Tibial nerve (tissue), 4 donors: Measurements from ENCODE around the gene AAK1. TPM values are rescaled to one million over a fixed set of nuclear protein-coding genes. Genes with fewer than 3 reads are reported as not detected.

Experiments
- DNase-seq, 2 donors: peaks; one replicate each; pipeline ENCODE4 v3.0.0-alpha.2; 2019; ENCODE audit warnings: low spot score in 2 of 2
- H3K27ac ChIP-seq, 4 donors: fragments of 200-600 bp; sonication (generic) in 3 of 4; one replicate each; pipeline ENCODE4 v1.5.1; 2017 to 2019; ENCODE audit warnings: mild to moderate bottlenecking in 1 of 4
- H3K27me3 ChIP-seq, 2 donors: fragments of 200-600 bp; sonication (generic) in 1 of 2; one replicate each; pipeline versions ENCODE4 v1.5.1 to v1.6.0; 2017 to 2019
- H3K36me3 ChIP-seq, 3 donors: fragments of 200-600 bp; sonication (generic); one replicate each; pipeline ENCODE4 v1.5.1; 2018 to 2019
- H3K4me1 ChIP-seq, 4 donors: fragments of 200-600 bp; sonication (generic) in 3 of 4; one replicate each; pipeline ENCODE4 v1.5.1; 2017 to 2019
- H3K4me3 ChIP-seq, 4 donors: fragments of 200-600 bp; sonication (generic) in 3 of 4; one replicate each; pipeline ENCODE4 v1.5.1; 2017 to 2019; ENCODE audit warnings: mild to moderate bottlenecking in 1 of 4, moderate library complexity in 1 of 4
- H3K9me3 ChIP-seq, 4 donors: fragments of 200-600 bp; sonication (generic) in 3 of 4; one replicate each; pipeline ENCODE4 v1.5.1; 2017 to 2019
- CTCF ChIP-seq, 5 experiments: fragments of 200-600 bp in 3 of 5; fragments of 450-650 bp in 2 of 5; sonication (generic) in 3 of 5; IDR thresholded peaks; one replicate each; pipeline ENCODE4 v1.5.1; 2016 to 2019; ENCODE audit warnings: antibody characterized with exemption in 5 of 5, mild to moderate bottlenecking in 3 of 5, moderate library complexity in 2 of 5
- EP300 ChIP-seq, 2 donors: sonication (generic); formaldehyde crosslinking; IDR thresholded peaks; one replicate each; pipeline ENCODE4 v1.6.1; 2017; ENCODE audit warnings: antibody characterized with exemption in 2 of 2, mild to moderate bottlenecking in 1 of 2
- POLR2A ChIP-seq, 2 donors: fragments of 450-650 bp; IDR thresholded peaks; one replicate each; pipeline ENCODE4 v1.6.1; 2017; ENCODE audit warnings: antibody characterized with exemption in 2 of 2, mild to moderate bottlenecking in 2 of 2, moderate library complexity in 2 of 2
- WGBS, 2 donors: methylation state at CpG; one replicate each; pipeline ENCODE4 v1.1.5; 2018; 5-methylcytosine and 5-hydroxymethylcytosine counted together
- total RNA-seq, 4 donors: library from RNA; depleted of rRNA; stranded (reverse); fragments of >200 nt; gene quantifications; one replicate each; pipeline ENCODE4 v1.1.0, GENCODE V29; 2016

AAK1 gene
- total RNA-seq, 4 donors from 2014 or later = 29.2 to 70.5 (median 44.5) TPM

GRCh38 chr2:69641471-69641870 is 2.1 kb downstream of the AAK1 start:
- no peaks in the 10 kb centered on the region for H3K9me3 ChIP-seq
- TF ChIP-seq EP300 (IDR thresholded peaks at IDR 0.05) (no peak), CTCF (IDR thresholded peaks at IDR 0.05) (no peak), POLR2A (IDR thresholded peaks at IDR 0.05) (no peak)
- no peaks in the 10 kb centered on the region for H3K27me3 ChIP-seq
- 17 to 29% methylated on average over 3 of the region's 3 CpGs for WGBS, 2 donors
- peak overlapping the region; percentile 90 to 100 (median 96) for H3K4me3 ChIP-seq
- H3K36me3 ChIP-seq = no peaks in the 10 kb centered on the region
- DNase-seq = no peak
- peaks cover 0 to 54% (median 21%) of the 10 kb centered on the region in 4 donors for H3K4me1 ChIP-seq
- peak overlapping the region in 3 of 4 donors; percentile 96 to 99 (median 97) for H3K27ac ChIP-seq

DNA sequence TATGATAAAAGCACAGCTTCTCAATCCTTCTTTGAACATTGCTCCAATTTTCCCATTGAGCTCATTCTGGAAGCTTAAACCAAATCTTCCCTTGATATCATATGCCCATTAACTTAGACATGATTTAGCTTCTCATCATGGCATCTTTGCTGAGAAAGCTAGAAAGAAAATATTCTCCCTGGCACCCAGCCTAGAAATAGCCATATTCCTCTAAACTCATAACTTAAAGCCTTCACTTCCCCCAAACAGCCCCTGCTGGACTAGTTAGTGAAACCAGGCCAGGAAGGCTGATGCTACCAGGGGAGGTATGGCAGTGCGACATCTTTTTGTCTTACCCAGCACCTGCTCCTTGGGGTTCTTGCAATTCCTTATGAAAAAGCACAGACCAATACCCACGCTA is 4.3 kb downstream of the AAK1 start:
- no peaks in the 10 kb centered on the region for H3K9me3 ChIP-seq
- peaks cover 0 to 37% (median 15%) of the 10 kb centered on the region in 4 donors for H3K4me1 ChIP-seq
- H3K36me3 ChIP-seq = no peaks in the 10 kb centered on the region
- DNase-seq = no peak
- H3K4me3 ChIP-seq = no peak overlapping the region
- H3K27ac ChIP-seq = no peak overlapping the region
- no peaks in the 10 kb centered on the region for H3K27me3 ChIP-seq
- TF ChIP-seq EP300 (IDR thresholded peaks at IDR 0.05) (no peak), POLR2A (IDR thresholded peaks at IDR 0.05) (no peak), CTCF (IDR thresholded peaks at IDR 0.05) (no peak)
- 83 to 88% methylated on average over 2 of the region's 2 CpGs for WGBS, 2 donors

DNA sequence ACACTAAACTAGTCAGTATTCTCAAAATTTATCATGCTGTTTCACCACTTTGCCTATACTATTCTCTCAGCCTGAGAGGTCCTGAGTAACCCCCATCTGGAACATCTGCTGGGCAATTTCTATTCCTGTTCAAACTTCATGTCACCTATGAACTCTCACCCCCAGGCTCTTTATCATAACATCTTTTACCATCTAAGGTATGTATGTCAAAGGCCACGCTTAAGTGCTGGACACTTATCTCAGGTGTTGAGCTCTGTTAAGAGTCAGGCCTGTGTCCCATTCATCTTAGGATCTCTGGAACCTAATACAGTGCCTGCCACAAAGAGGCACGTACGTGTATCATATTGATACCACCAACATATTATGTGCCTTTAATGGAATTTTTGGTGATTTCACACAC is 4.9 kb downstream of the AAK1 start:
- Histone ChIP-seq H3K9me3 (no peaks in the 10 kb centered on the region), H3K4me1 (peaks cover 0 to 37% (median 15%) of the 10 kb centered on the region in 4 donors), H3K27me3 (no peaks in the 10 kb centered on the region), H3K27ac (no peak overlapping the region), H3K36me3 (no peaks in the 10 kb centered on the region), H3K4me3 (no peak overlapping the region)
- DNase-seq = no peak
- WGBS, 2 donors = 94 to 99% methylated on average over 3 of the region's 3 CpGs
- TF ChIP-seq CTCF (IDR thresholded peaks at IDR 0.05) (no peak), POLR2A (IDR thresholded peaks at IDR 0.05) (no peak), EP300 (IDR thresholded peaks at IDR 0.05) (no peak)

DNA sequence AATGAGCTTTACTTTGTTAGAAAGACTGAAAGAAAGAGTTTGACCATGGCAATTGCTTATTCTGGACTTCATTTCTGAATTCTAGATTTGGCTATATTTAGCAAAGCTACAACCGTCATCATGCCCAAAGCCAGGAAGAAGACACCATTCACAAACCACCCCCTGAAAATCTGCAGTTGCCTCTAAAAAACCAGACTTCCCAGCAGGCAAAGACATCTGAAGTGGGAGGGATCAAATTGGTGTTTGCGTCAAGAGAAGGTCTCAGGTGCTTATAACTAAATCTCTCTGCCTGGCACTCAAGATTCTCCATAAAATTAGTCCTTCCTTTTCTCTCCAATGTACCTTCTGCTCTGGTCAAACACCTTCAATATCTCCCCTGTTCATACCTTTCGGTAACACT is 5.6 kb downstream of the AAK1 start:
- Histone ChIP-seq H3K4me1 (peaks cover 0 to 37% (median 15%) of the 10 kb centered on the region in 4 donors), H3K27ac (no peak overlapping the region)
- 83 to 84% methylated on average over 3 of the region's 3 CpGs for WGBS, 2 donors

DNA sequence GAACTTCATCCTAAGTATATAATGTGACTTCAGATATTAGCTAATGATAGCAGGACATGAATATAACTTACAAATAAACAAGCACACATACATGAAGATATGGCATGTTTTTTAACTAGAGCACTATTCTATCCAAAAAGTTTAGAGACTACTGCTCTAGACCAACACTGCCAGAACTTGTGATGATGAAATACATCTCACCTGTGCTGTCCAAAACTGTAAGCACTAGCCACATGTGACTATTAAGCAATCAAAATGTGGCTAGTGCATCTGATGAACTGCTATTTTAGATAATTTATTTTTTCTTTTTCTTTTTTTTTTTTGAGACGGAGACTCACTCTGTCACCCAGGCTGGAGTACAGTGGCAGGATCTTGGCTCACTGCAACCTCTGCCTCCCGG is 7.1 kb downstream of the AAK1 start:
- 94 to 96% methylated on average over 2 of the region's 2 CpGs for WGBS, 2 donors
- no peaks in the 10 kb centered on the region for H3K27me3 ChIP-seq
- no peaks in the 10 kb centered on the region for H3K36me3 ChIP-seq
- no peak for TF ChIP-seq POLR2A (IDR thresholded peaks at IDR 0.05)
- TF ChIP-seq CTCF (IDR thresholded peaks at IDR 0.05) = no peak
- TF ChIP-seq EP300 (IDR thresholded peaks at IDR 0.05) = no peak
- no peak overlapping the region for H3K27ac ChIP-seq
- H3K4me1 ChIP-seq = peaks cover 0 to 27% (median 7%) of the 10 kb centered on the region in 4 donors
- DNase-seq = no peak
- no peaks in the 10 kb centered on the region for H3K9me3 ChIP-seq
- no peak overlapping the region for H3K4me3 ChIP-seq

More for the DNA sequence above, 5.6 kb downstream of the AAK1 start:
- no peaks in the 10 kb centered on the region for H3K9me3 ChIP-seq
- H3K4me3 ChIP-seq = no peak overlapping the region
- no peaks in the 10 kb centered on the region for H3K36me3 ChIP-seq
- TF ChIP-seq EP300 (IDR thresholded peaks at IDR 0.05) = no peak
- no peaks in the 10 kb centered on the region for H3K27me3 ChIP-seq
- DNase-seq = no peak

DNA sequence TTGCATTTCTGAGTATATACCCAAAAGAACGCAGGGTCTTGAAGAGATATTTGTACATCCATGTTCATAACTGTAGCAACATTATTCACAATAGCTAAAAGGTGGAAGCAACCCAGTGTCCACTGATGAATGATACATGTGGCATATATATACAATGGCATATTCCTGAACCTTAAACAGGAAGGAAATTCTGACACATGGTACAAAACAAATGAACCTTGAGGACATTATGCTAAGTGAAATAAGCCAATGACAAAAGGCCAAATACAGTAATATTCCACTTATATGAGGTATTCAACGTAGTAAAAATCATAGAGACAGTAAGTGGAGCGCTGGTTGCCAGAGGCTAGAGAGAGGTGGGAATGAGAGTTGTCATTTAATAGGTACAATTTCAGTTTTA is 8.1 kb downstream of the AAK1 start:
- DNase-seq = no peak
- Histone ChIP-seq H3K4me3 (no peak overlapping the region), H3K9me3 (no peaks in the 10 kb centered on the region), H3K36me3 (no peaks in the 10 kb centered on the region), H3K4me1 (peaks cover 0 to 17% (median 2%) of the 10 kb centered on the region in 4 donors), H3K27ac (no peak overlapping the region), H3K27me3 (no peaks in the 10 kb centered on the region)
- TF ChIP-seq POLR2A (IDR thresholded peaks at IDR 0.05) = no peak
- no peak for TF ChIP-seq CTCF (IDR thresholded peaks at IDR 0.05)
- no peak for TF ChIP-seq EP300 (IDR thresholded peaks at IDR 0.05)
- 91% methylated on average over 3 of the region's 3 CpGs for WGBS, 2 donors
